Body of pancreas (tissue), 4 donors: ENCODE results near the gene FAM50A. TPM values are rescaled to one million over a fixed set of nuclear protein-coding genes. Genes with fewer than 3 reads are reported as not detected.

Experiments used
- ATAC-seq: fragments of 150-250 bp; one replicate; pipeline ENCODE4 v1.9.1; 2016
- DNase-seq, 4 donors: peaks; one replicate each; pipeline ENCODE4 v3.0.0-alpha.2; 2019
- H3K27ac ChIP-seq, 4 donors: fragments of 200-600 bp; sonication (generic); 1 replicate in 3 of 4; 2 replicates in 1 of 4; pipeline versions ENCODE4 v1.5.1 to v1.6.1; 2016 to 2019; ENCODE audit warnings: mild to moderate bottlenecking in 1 of 4, mixed read lengths in 1 of 4, moderate library complexity in 1 of 4
- H3K27me3 ChIP-seq, 2 donors: fragments of 200-600 bp; sonication (generic); one replicate each; pipeline ENCODE4 v1.6.0; 2016; ENCODE audit warnings: mild to moderate bottlenecking in 1 of 2
- H3K36me3 ChIP-seq, 2 donors: fragments of 200-600 bp; sonication (generic); replicated peaks in 1 of 2; 2 replicates each; pipeline ENCODE4 v1.5.1; 2016; ENCODE audit warnings: low read depth in 2 of 2; ENCODE audit not compliant: insufficient read depth in 1 of 2
- H3K4me1 ChIP-seq: fragments of 200-600 bp; sonication (generic); one replicate; pipeline ENCODE4 v1.6.0; 2016
- H3K4me3 ChIP-seq, 2 donors: fragments of 200-600 bp; sonication (generic); 1 replicate in 1 of 2; 2 replicates in 1 of 2; pipeline ENCODE4 v1.5.1; 2016 to 2019
- H3K9me3 ChIP-seq, 3 donors: fragments of 200-600 bp; sonication (generic); 1 replicate in 2 of 3; 2 replicates in 1 of 3; pipeline ENCODE4 v1.5.1; 2016
- CTCF ChIP-seq, 7 experiments: fragments of 450-650 bp in 4 of 7; fragments of 200-600 bp in 3 of 7; sonication (generic) in 3 of 7; IDR thresholded peaks; one replicate each; pipeline ENCODE4 v1.5.1; 2016 to 2019; ENCODE audit warnings: antibody characterized with exemption in 7 of 7
- POLR2A ChIP-seq, 3 donors: fragments of 450-650 bp; IDR thresholded peaks; one replicate each; pipeline ENCODE4 v1.6.1; 2016; ENCODE audit warnings: antibody characterized with exemption in 3 of 3, mild to moderate bottlenecking in 2 of 3
- WGBS, 2 donors: methylation state at CpG; one replicate each; pipeline ENCODE4 v1.1.5; 2017; 5-methylcytosine and 5-hydroxymethylcytosine counted together
- intact Hi-C: fragments of 100-400 bp; cut with DNase I; formaldehyde crosslinking; loops from one replicate; pipeline ENCODE4 v1.15.1; 2023
- total RNA-seq, 2 donors: library from RNA; depleted of rRNA; stranded (reverse); fragments of >200 nt; gene quantifications; one replicate each; pipeline ENCODE4 v1.1.0, GENCODE V29; 2016

Gene FAM50A
- total RNA-seq, 2 donors from 2014 or later = 14.5 to 48.8 TPM

- no peak overlapping the region for H3K27ac ChIP-seq
- WGBS, 2 donors = 62 to 76% methylated on average over 15 to 26 of the region's 28 CpGs
- H3K27me3 ChIP-seq = no peaks in the 10 kb centered on the region
- no peaks in the 10 kb centered on the region for H3K36me3 ChIP-seq
- DNase-seq (no peak), ATAC-seq (no peak)
- TF ChIP-seq CTCF (IDR thresholded peaks at IDR 0.05) = no peak
- H3K4me1 ChIP-seq = peaks cover 16% of the 10 kb centered on the region
- intact Hi-C loops = no loop called here
- H3K4me3 ChIP-seq = no peak overlapping the region
- no peaks in the 10 kb centered on the region for H3K9me3 ChIP-seq
These were observed 5.7 kb upstream of the FAM50A start for GRCh38 chrX:154437971-154438893.

- H3K4me1 ChIP-seq = peaks cover 25% of the 10 kb centered on the region
- H3K9me3 ChIP-seq = no peaks in the 10 kb centered on the region
- TF ChIP-seq CTCF (IDR thresholded peaks at IDR 0.05) (no peak), POLR2A (IDR thresholded peaks at IDR 0.05) (no peak)
- 92% methylated on average over 8 of the region's 18 CpGs; no CpG with 5 or more reads in 1 of the 2 donors for WGBS, 2 donors
- no peak overlapping the region for H3K27ac ChIP-seq
- no peaks in the 10 kb centered on the region for H3K36me3 ChIP-seq
- ATAC-seq (no peak), DNase-seq (no peak)
- intact Hi-C loops = no loop called here
- no peak overlapping the region for H3K4me3 ChIP-seq
- H3K27me3 ChIP-seq = no peaks in the 10 kb centered on the region
These were observed 4.1 kb upstream of the FAM50A start for GRCh38 chrX:154439841-154440240.

- ATAC-seq (no peak), DNase-seq (no peak)
- Histone ChIP-seq H3K4me1 (peaks cover 34% of the 10 kb centered on the region), H3K27ac (no peak overlapping the region), H3K27me3 (no peaks in the 10 kb centered on the region), H3K4me3 (no peak overlapping the region), H3K36me3 (no peaks in the 10 kb centered on the region), H3K9me3 (no peaks in the 10 kb centered on the region)
- no peak for TF ChIP-seq CTCF (IDR thresholded peaks at IDR 0.05)
- intact Hi-C loops = no loop called here
- 86 to 91% methylated on average over 9 to 13 of the region's 17 CpGs for WGBS, 2 donors
These were observed 3.2 kb upstream of the FAM50A start for GRCh38 chrX:154440623-154441357.

- DNase-seq (no peak), ATAC-seq (no peak)
- H3K27ac ChIP-seq = no peak overlapping the region
- no peaks in the 10 kb centered on the region for H3K27me3 ChIP-seq
- intact Hi-C loops = no loop called here
- H3K4me3 ChIP-seq = no peak overlapping the region
- H3K4me1 ChIP-seq = peaks cover 33% of the 10 kb centered on the region
- H3K9me3 ChIP-seq = no peaks in the 10 kb centered on the region
- WGBS, 2 donors = 92% methylated on average over 7 of the region's 11 CpGs; no CpG with 5 or more reads in 1 of the 2 donors
- TF ChIP-seq CTCF (IDR thresholded peaks at IDR 0.05) (no peak), POLR2A (IDR thresholded peaks at IDR 0.05) (no peak)
- no peaks in the 10 kb centered on the region for H3K36me3 ChIP-seq
These were observed 2.4 kb upstream of the FAM50A start for GRCh38 chrX:154441564-154441963.
